Mesendoderm (in vitro differentiated cells): Measurements from ENCODE around the gene NEURL2.

Experiments
- DNase-seq: peaks from one replicate; pipeline ENCODE4 v3.0.0; 2013
- H2AK5ac ChIP-seq: 2 replicates; pipeline ENCODE4 v1.6.1; 2013; ENCODE audit warnings: low read length, inconsistent platforms
- H2BK120ac ChIP-seq: 2 replicates; pipeline ENCODE4 v1.6.1; 2013; ENCODE audit warnings: low read depth, mild to moderate bottlenecking, low read length, moderate library complexity, mixed read lengths
- H2BK15ac ChIP-seq: replicated peaks from 2 replicates; pipeline ENCODE4 v1.6.1; 2013; ENCODE audit warnings: low read depth, mild to moderate bottlenecking, moderate library complexity
- H2BK5ac ChIP-seq: 2 replicates; pipeline ENCODE4 v1.6.1; 2013; ENCODE audit warnings: low read length, inconsistent platforms
- H3K18ac ChIP-seq: 2 replicates; pipeline ENCODE4 v1.6.1; 2013; ENCODE audit warnings: mild to moderate bottlenecking, low read length, mixed read lengths
- H3K23ac ChIP-seq: one replicate; pipeline ENCODE4 v1.6.1; 2013; ENCODE audit warnings: low read length
- H3K27ac ChIP-seq: 2 replicates; pipeline ENCODE4 v1.5.1; 2013; ENCODE audit warnings: low read depth, mild to moderate bottlenecking, inconsistent platforms, low read length, moderate library complexity
- H3K27me3 ChIP-seq: 2 replicates; pipeline ENCODE4 v1.6.1; 2013; ENCODE audit warnings: low read length, control low read depth, mild to moderate bottlenecking, inconsistent platforms; ENCODE audit not compliant: insufficient read depth, poor library complexity
- H3K36me3 ChIP-seq: 2 replicates; pipeline ENCODE4 v1.6.1; 2013; ENCODE audit warnings: low read length, inconsistent platforms; ENCODE audit not compliant: control insufficient read depth, insufficient read depth
- H3K4ac ChIP-seq: one replicate; pipeline ENCODE4 v1.6.1; 2013; ENCODE audit warnings: low read depth, mild to moderate bottlenecking, low read length, moderate library complexity
- H3K4me1 ChIP-seq: 2 replicates; pipeline ENCODE4 v1.6.1; 2013; ENCODE audit warnings: low read depth, low read length, inconsistent platforms; ENCODE audit not compliant: control insufficient read depth
- H3K4me2 ChIP-seq: 2 replicates; pipeline ENCODE4 v1.6.1; 2013; ENCODE audit warnings: low read length
- H3K4me3 ChIP-seq: 2 replicates; pipeline ENCODE4 v1.5.1; 2013; ENCODE audit warnings: mild to moderate bottlenecking, low read length
- H3K56ac ChIP-seq: one replicate; pipeline ENCODE4 v1.6.1; 2013; ENCODE audit warnings: low read length
- H3K79me1 ChIP-seq: 2 replicates; pipeline ENCODE4 v1.6.1; 2013; ENCODE audit warnings: low read length, inconsistent platforms
- H3K79me2 ChIP-seq: 2 replicates; pipeline ENCODE4 v1.6.1; 2013; ENCODE audit warnings: mild to moderate bottlenecking, low read length; ENCODE audit not compliant: control insufficient read depth, insufficient read depth
- H3K9ac ChIP-seq: 2 replicates; pipeline ENCODE4 v1.6.1; 2013; ENCODE audit warnings: low read length, inconsistent platforms
- H4K5ac ChIP-seq: one replicate; pipeline ENCODE4 v1.6.1; 2013; ENCODE audit warnings: low read length
- H4K8ac ChIP-seq: one replicate; pipeline ENCODE4 v1.6.1; 2013; ENCODE audit warnings: low read depth, mild to moderate bottlenecking, control low read depth, low read length, moderate library complexity
- WGBS: extraction: QIAGEN DNeasy Blood & Tissue Kit; methylation state at CpG from one replicate; pipeline ENCODE4 v1.1.7; 2013; ENCODE audit warnings: low lambda C conversion rate, missing lambda C conversion rate; ENCODE audit not compliant: insufficient coverage; ENCODE audit errors: extremely low coverage; 5-methylcytosine and 5-hydroxymethylcytosine counted together

The NEURL2 gene

GRCh38 chr20:45927071-45927878 lies 36.3 kb upstream of the NEURL2 start:
- Histone ChIP-seq H2BK15ac (no peak overlapping the region), H2AK5ac (no peak overlapping the region), H3K4me2 (no peak overlapping the region), H3K4ac (no peak overlapping the region), H3K36me3 (no peaks in the 10 kb centered on the region), H3K27ac (no peak overlapping the region), H2BK120ac (no peak overlapping the region), H3K27me3 (no peaks in the 10 kb centered on the region), H3K56ac (no peak overlapping the region), H2BK5ac (no peak overlapping the region), H4K5ac (no peak overlapping the region), H3K4me3 (no peak overlapping the region), H3K79me1 (no peaks in the 10 kb centered on the region), H3K18ac (no peak overlapping the region), H3K9ac (no peak overlapping the region), H3K79me2 (no peaks in the 10 kb centered on the region), H3K23ac (no peak overlapping the region), H3K4me1 (no peaks in the 10 kb centered on the region), H4K8ac (no peak overlapping the region)
- no CpG with 5 or more reads among the region's 14 CpGs for WGBS
- DNase-seq, result no peak

DNA sequence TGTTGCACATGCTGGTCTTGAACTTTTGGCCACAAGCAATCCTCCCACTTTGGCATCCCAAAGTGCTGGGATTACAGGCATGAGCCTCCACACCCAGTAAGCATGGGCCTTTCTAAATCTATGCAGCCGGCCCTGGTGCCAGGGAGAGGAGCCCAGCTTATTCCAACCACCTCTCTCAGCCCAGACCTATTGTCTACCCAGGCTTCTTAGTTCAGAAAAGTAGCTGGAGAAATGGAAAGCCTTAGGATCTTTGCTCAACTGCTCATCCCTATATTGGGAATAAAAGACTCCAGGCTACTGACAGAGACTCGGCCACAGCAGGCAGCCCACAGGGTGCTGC lies 35.7 kb upstream of the NEURL2 start:
- H3K56ac ChIP-seq, result no peak overlapping the region
- no peak overlapping the region for H2AK5ac ChIP-seq
- DNase-seq, result no peak
- no peak overlapping the region for H2BK5ac ChIP-seq
- no peak overlapping the region for H3K9ac ChIP-seq
- H2BK120ac ChIP-seq, result no peak overlapping the region
- H3K4me1 ChIP-seq, result no peaks in the 10 kb centered on the region
- no peaks in the 10 kb centered on the region for H3K79me2 ChIP-seq
- H3K79me1 ChIP-seq, result no peaks in the 10 kb centered on the region
- H3K4me3 ChIP-seq, result no peak overlapping the region
- no CpG with 5 or more reads among the region's 2 CpGs for WGBS
- H3K4me2 ChIP-seq, result no peak overlapping the region
- H4K8ac ChIP-seq, result no peak overlapping the region
- H3K23ac ChIP-seq, result no peak overlapping the region
- H2BK15ac ChIP-seq, result no peak overlapping the region
- no peak overlapping the region for H4K5ac ChIP-seq
- no peak overlapping the region for H3K18ac ChIP-seq
- no peak overlapping the region for H3K4ac ChIP-seq
- no peaks in the 10 kb centered on the region for H3K27me3 ChIP-seq
- no peaks in the 10 kb centered on the region for H3K36me3 ChIP-seq
- H3K27ac ChIP-seq, result no peak overlapping the region

GRCh38 chr20:45925821-45926506 lies 35.0 kb upstream of the NEURL2 start:
- Histone ChIP-seq H3K79me2 (no peaks in the 10 kb centered on the region), H3K23ac (no peak overlapping the region), H3K27ac (no peak overlapping the region), H3K9ac (no peak overlapping the region), H3K4me2 (no peak overlapping the region), H3K4ac (no peak overlapping the region), H3K36me3 (no peaks in the 10 kb centered on the region), H3K56ac (no peak overlapping the region), H3K4me3 (no peak overlapping the region), H2BK120ac (no peak overlapping the region), H2BK15ac (no peak overlapping the region), H2BK5ac (no peak overlapping the region), H2AK5ac (no peak overlapping the region), H4K8ac (no peak overlapping the region), H3K18ac (no peak overlapping the region), H4K5ac (no peak overlapping the region), H3K4me1 (no peaks in the 10 kb centered on the region), H3K27me3 (no peaks in the 10 kb centered on the region), H3K79me1 (no peaks in the 10 kb centered on the region)
- WGBS, result no CpG with 5 or more reads among the region's 9 CpGs
- no peak for DNase-seq

- H3K56ac ChIP-seq, result no peak overlapping the region
- H3K4me1 ChIP-seq, result no peaks in the 10 kb centered on the region
- H3K23ac ChIP-seq, result no peak overlapping the region
- H3K79me2 ChIP-seq, result no peaks in the 10 kb centered on the region
- no peak overlapping the region for H3K27ac ChIP-seq
- H3K4me3 ChIP-seq, result no peak overlapping the region
- no peak overlapping the region for H2BK120ac ChIP-seq
- H4K5ac ChIP-seq, result no peak overlapping the region
- H3K18ac ChIP-seq, result no peak overlapping the region
- no peak overlapping the region for H3K4ac ChIP-seq
- no peak for DNase-seq
- no CpG with 5 or more reads among the region's 21 CpGs for WGBS
- no peak overlapping the region for H2AK5ac ChIP-seq
- no peak overlapping the region for H3K4me2 ChIP-seq
- no peak overlapping the region for H2BK15ac ChIP-seq
- no peaks in the 10 kb centered on the region for H3K36me3 ChIP-seq
- H3K27me3 ChIP-seq, result no peaks in the 10 kb centered on the region
- H3K79me1 ChIP-seq, result no peaks in the 10 kb centered on the region
- H4K8ac ChIP-seq, result no peak overlapping the region
- no peak overlapping the region for H2BK5ac ChIP-seq
- H3K9ac ChIP-seq, result no peak overlapping the region
Observed at GRCh38 chr20:45924391-45925261, 33.6 kb upstream of the NEURL2 start.

- no peak overlapping the region for H3K27ac ChIP-seq
- H3K36me3 ChIP-seq, result no peaks in the 10 kb centered on the region
- no peaks in the 10 kb centered on the region for H3K79me2 ChIP-seq
- H3K4me1 ChIP-seq, result no peaks in the 10 kb centered on the region
- no peak overlapping the region for H2BK120ac ChIP-seq
- H3K79me1 ChIP-seq, result no peaks in the 10 kb centered on the region
- H4K8ac ChIP-seq, result no peak overlapping the region
- no peak overlapping the region for H3K9ac ChIP-seq
- no peak for DNase-seq
- no peak overlapping the region for H2AK5ac ChIP-seq
- no peak overlapping the region for H3K4me2 ChIP-seq
- no peak overlapping the region for H3K23ac ChIP-seq
- no peak overlapping the region for H3K4ac ChIP-seq
- no peak overlapping the region for H2BK15ac ChIP-seq
- H3K27me3 ChIP-seq, result no peaks in the 10 kb centered on the region
- no peak overlapping the region for H2BK5ac ChIP-seq
- H3K56ac ChIP-seq, result no peak overlapping the region
- no peak overlapping the region for H3K4me3 ChIP-seq
- WGBS, result no CpG with 5 or more reads among the region's 11 CpGs
- H3K18ac ChIP-seq, result no peak overlapping the region
- no peak overlapping the region for H4K5ac ChIP-seq
Observed at GRCh38 chr20:45921337-45922189, 30.6 kb upstream of the NEURL2 start.
